ENCODE measurements around the gene GTF2B.
"Not testable (repeated sequence)": the region's sequence is repeated elsewhere in the genome, so short reads cannot be mapped to it uniquely, and the experiment has no call there.

The GTF2B gene

GRCh38 chr1:88875595-88875994 is 15.8 kb downstream of the GTF2B start:
- TF ChIP-seq CTCF (IDR thresholded peaks at IDR 0.05; ENCODE audit: insufficient read depth, low read length), result no peak
- no peak for TF ChIP-seq POLR2AphosphoS5 (IDR thresholded peaks at IDR 0.05; ENCODE audit: low read depth)
- TF ChIP-seq REST (IDR thresholded peaks at IDR 0.05; ENCODE audit: insufficient replicate concordance, low read depth), result no peak
- no peak for TF ChIP-seq SPI1 (IDR thresholded peaks at IDR 0.05; ENCODE audit: borderline replicate concordance, low read depth)
- no peak for TF ChIP-seq GABPA (IDR thresholded peaks at IDR 0.05; ENCODE audit: low read depth)
- DNase-seq (ENCODE audit: low read depth in 1 of 2, low spot score in 1 of 2), result no peak
- Histone ChIP-seq H3K27ac (replicated peaks) (no peak overlapping the region), H3K27me3 (ENCODE audit: insufficient read depth, poor library complexity, severe bottlenecking) (no peaks in the 10 kb centered on the region), H3K4me3 (replicated peaks; ENCODE audit: insufficient read depth, low read length) (no peak overlapping the region)

GRCh38 chr1:88873737-88874349 is 17.5 kb downstream of the GTF2B start:
- no peak for TF ChIP-seq CTCF (IDR thresholded peaks at IDR 0.05; ENCODE audit: insufficient read depth, low read length)
- peak; percentile 60; the same call in 1 of the 2 replicates for TF ChIP-seq SPI1 (IDR thresholded peaks at IDR 0.05; ENCODE audit: borderline replicate concordance, low read depth)
- no peak for TF ChIP-seq POLR2AphosphoS5 (IDR thresholded peaks at IDR 0.05; ENCODE audit: low read depth)
- TF ChIP-seq GABPA (IDR thresholded peaks at IDR 0.05; ENCODE audit: low read depth), result no peak
- no peak for TF ChIP-seq REST (IDR thresholded peaks at IDR 0.05; ENCODE audit: insufficient replicate concordance, low read depth)
- no peaks in the 10 kb centered on the region for H3K27me3 ChIP-seq (ENCODE audit: insufficient read depth, poor library complexity, severe bottlenecking)
- peak overlapping the region; percentile 38 for H3K27ac ChIP-seq (replicated peaks)
- H3K4me3 ChIP-seq (replicated peaks; ENCODE audit: insufficient read depth, low read length), result no peak overlapping the region
- peak in 1 of 2 experiments; percentile 70 for DNase-seq (ENCODE audit: low read depth in 1 of 2, low spot score in 1 of 2)

GRCh38 chr1:88869644-88870043 is 21.7 kb downstream of the GTF2B start:
- H3K27me3 ChIP-seq (ENCODE audit: insufficient read depth, poor library complexity, severe bottlenecking); H3K27ac ChIP-seq (replicated peaks); DNase-seq (ENCODE audit: low read depth in 1 of 2, low spot score in 1 of 2); H3K4me3 ChIP-seq (replicated peaks; ENCODE audit: insufficient read depth, low read length): not testable (repeated sequence)

GRCh38 chr1:88867743-88868521 is 23.4 kb downstream of the GTF2B start:
- no peak overlapping the region for H3K27ac ChIP-seq (replicated peaks)
- no peak for DNase-seq (ENCODE audit: low read depth in 1 of 2, low spot score in 1 of 2)
- no peaks in the 10 kb centered on the region for H3K27me3 ChIP-seq (ENCODE audit: insufficient read depth, poor library complexity, severe bottlenecking)
- TF ChIP-seq REST (IDR thresholded peaks at IDR 0.05; ENCODE audit: insufficient replicate concordance, low read depth) (no peak), SPI1 (IDR thresholded peaks at IDR 0.05; ENCODE audit: borderline replicate concordance, low read depth) (no peak), POLR2AphosphoS5 (IDR thresholded peaks at IDR 0.05; ENCODE audit: low read depth) (no peak), GABPA (IDR thresholded peaks at IDR 0.05; ENCODE audit: low read depth) (no peak), CTCF (IDR thresholded peaks at IDR 0.05; ENCODE audit: insufficient read depth, low read length) (no peak)
- H3K4me3 ChIP-seq (replicated peaks; ENCODE audit: insufficient read depth, low read length), result no peak overlapping the region

Data from HL-60 (cell line).